Measurements from ENCODE around the gene HOXC10. TPM values are rescaled to one million over a fixed set of nuclear protein-coding genes. Genes with fewer than 3 reads are reported as not detected.

Gene HOXC10
- total and polyA plus RNA-seq, 2 donors (not counting 3 experiments of a cell fraction or from before 2014, with no cell fraction given), result 0.18 TPM; not detected in 1

DNA sequence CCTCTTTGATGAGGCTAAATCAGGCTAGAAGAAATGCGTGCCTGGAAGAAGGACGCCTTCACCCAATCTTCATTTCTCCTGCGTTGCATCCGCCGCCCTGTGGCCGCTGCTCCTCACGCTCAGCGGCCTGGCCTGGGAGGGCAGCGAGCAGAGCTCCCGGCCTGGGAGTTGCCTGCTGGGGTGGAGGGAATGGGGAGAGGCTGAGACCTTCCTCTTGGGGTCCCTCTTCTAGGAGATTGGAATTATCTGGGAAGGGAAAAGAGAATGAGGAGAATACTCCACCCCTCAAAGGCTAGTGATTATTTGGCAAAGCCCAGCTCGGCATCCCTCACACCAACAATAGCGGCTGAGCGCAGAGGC, 32.6 kb upstream of the HOXC10 start:
- Histone ChIP-seq H3K27me3 (ENCODE audit: control insufficient read depth in 2 of 2, insufficient read depth in 2 of 2, low read length in 2 of 2) (peaks cover 93 to 99% of the 10 kb centered on the region in 2 experiments), H3K4me3 (replicated peaks in 1 of 3; ENCODE audit: insufficient read depth in 1 of 3, low read depth in 1 of 3, low read length in 3 of 3) (no peak overlapping the region), H3K9me3 (replicated peaks; ENCODE audit: control insufficient read depth, insufficient read depth, low read length) (no peaks in the 10 kb centered on the region), H3K36me3 (ENCODE audit: control insufficient read depth in 2 of 2, extremely low read depth in 1 of 2, insufficient read depth in 2 of 2, low read length in 2 of 2) (no peaks in the 10 kb centered on the region), H3K9ac (replicated peaks; ENCODE audit: extremely low read depth, insufficient read depth, low read length) (no peak overlapping the region), H4K20me1 (replicated peaks; ENCODE audit: control insufficient read depth, extremely low read depth, insufficient read depth, low read length) (no peaks in the 10 kb centered on the region), H3K9me1 (replicated peaks; ENCODE audit: control insufficient read depth, extremely low read depth, insufficient read depth, low read length) (no peaks in the 10 kb centered on the region), H3K4me1 (ENCODE audit: control insufficient read depth, extremely low read depth, insufficient read depth, low read length) (no peaks in the 10 kb centered on the region), H3K27ac (ENCODE audit: insufficient read depth, low read depth, low read length) (no peak overlapping the region), H3K4me2 (ENCODE audit: insufficient read depth, low read length) (no peak overlapping the region), H2AFZ (ENCODE audit: low read depth, low read length) (no peak overlapping the region), H3K79me2 (ENCODE audit: control insufficient read depth, insufficient read depth, low read length) (no peaks in the 10 kb centered on the region)
- DNase-seq (ENCODE audit: low read depth, low spot score) (no peak), FAIRE-seq (no peak)
- TF ChIP-seq POLR2A (IDR thresholded peaks at IDR 0.05; ENCODE audit: low read depth, low read length) (no peak), JUN (IDR thresholded peaks at IDR 0.05; ENCODE audit: borderline replicate concordance, insufficient read depth, insufficient read length, low read depth) (no peak), EZH2 (IDR thresholded peaks at IDR 0.05; ENCODE audit: borderline replicate concordance, low read depth, low read length, severe bottlenecking) (peak; percentile 66), MYC (IDR thresholded peaks at IDR 0.05; ENCODE audit: low read depth, low read length) (no peak), POLR2AphosphoS5 (IDR thresholded peaks at IDR 0.05; ENCODE audit: insufficient read depth, low read depth, low read length) (no peak)
- dilution Hi-C loops (cut with MboI; ENCODE audit: extremely low pct_ligation_motif_present, low sequenced_read_pairs) (no loop called here), intact Hi-C loops (cut with micrococcal nuclease) (no loop called here)
- BruUV-seq (replicated peaks), result no TSS peak
- ChIA-PET CTCF (interaction anchor here (1.1 to 2.7 kb wide), 3 partner anchors 12 to 256 kb away, joined by 3 to 9 read pairs (median 4); no protein-coding TSS in a partner anchor), POLR2A (no interaction called here)

GRCh38 chr12:53952871-53953734, 31.8 kb upstream of the HOXC10 start:
- Histone ChIP-seq H4K20me1 (replicated peaks; ENCODE audit: control insufficient read depth, extremely low read depth, insufficient read depth, low read length) (no peaks in the 10 kb centered on the region), H3K9me3 (replicated peaks; ENCODE audit: control insufficient read depth, insufficient read depth, low read length) (no peaks in the 10 kb centered on the region), H3K36me3 (ENCODE audit: control insufficient read depth in 2 of 2, extremely low read depth in 1 of 2, insufficient read depth in 2 of 2, low read length in 2 of 2) (no peaks in the 10 kb centered on the region), H3K9me1 (replicated peaks; ENCODE audit: control insufficient read depth, extremely low read depth, insufficient read depth, low read length) (no peaks in the 10 kb centered on the region), H2AFZ (ENCODE audit: low read depth, low read length) (no peak overlapping the region), H3K9ac (replicated peaks; ENCODE audit: extremely low read depth, insufficient read depth, low read length) (no peak overlapping the region), H3K4me3 (replicated peaks in 1 of 3; ENCODE audit: insufficient read depth in 1 of 3, low read depth in 1 of 3, low read length in 3 of 3) (no peak overlapping the region), H3K27ac (ENCODE audit: insufficient read depth, low read depth, low read length) (no peak overlapping the region), H3K79me2 (ENCODE audit: control insufficient read depth, insufficient read depth, low read length) (no peaks in the 10 kb centered on the region), H3K27me3 (ENCODE audit: control insufficient read depth in 2 of 2, insufficient read depth in 2 of 2, low read length in 2 of 2) (peaks cover 92 to 98% of the 10 kb centered on the region in 2 experiments), H3K4me2 (ENCODE audit: insufficient read depth, low read length) (no peak overlapping the region), H3K4me1 (ENCODE audit: control insufficient read depth, extremely low read depth, insufficient read depth, low read length) (no peaks in the 10 kb centered on the region)
- CTCF ChIA-PET, result interaction anchor here (1.3 to 2.7 kb wide), 2 partner anchors 12 to 255 kb away, joined by 4 to 9 read pairs; no protein-coding TSS in a partner anchor
- TF ChIP-seq POLR2AphosphoS5 (IDR thresholded peaks at IDR 0.05; ENCODE audit: insufficient read depth, low read depth, low read length) (no peak), GATA2 (IDR thresholded peaks at IDR 0.05; ENCODE audit: insufficient read depth, insufficient read length, low read depth, low read length) (no peak), EZH2 (IDR thresholded peaks at IDR 0.05; ENCODE audit: borderline replicate concordance, low read depth, low read length, severe bottlenecking) (peak; percentile 68)
- TF ChIP-seq, protein P1, sequence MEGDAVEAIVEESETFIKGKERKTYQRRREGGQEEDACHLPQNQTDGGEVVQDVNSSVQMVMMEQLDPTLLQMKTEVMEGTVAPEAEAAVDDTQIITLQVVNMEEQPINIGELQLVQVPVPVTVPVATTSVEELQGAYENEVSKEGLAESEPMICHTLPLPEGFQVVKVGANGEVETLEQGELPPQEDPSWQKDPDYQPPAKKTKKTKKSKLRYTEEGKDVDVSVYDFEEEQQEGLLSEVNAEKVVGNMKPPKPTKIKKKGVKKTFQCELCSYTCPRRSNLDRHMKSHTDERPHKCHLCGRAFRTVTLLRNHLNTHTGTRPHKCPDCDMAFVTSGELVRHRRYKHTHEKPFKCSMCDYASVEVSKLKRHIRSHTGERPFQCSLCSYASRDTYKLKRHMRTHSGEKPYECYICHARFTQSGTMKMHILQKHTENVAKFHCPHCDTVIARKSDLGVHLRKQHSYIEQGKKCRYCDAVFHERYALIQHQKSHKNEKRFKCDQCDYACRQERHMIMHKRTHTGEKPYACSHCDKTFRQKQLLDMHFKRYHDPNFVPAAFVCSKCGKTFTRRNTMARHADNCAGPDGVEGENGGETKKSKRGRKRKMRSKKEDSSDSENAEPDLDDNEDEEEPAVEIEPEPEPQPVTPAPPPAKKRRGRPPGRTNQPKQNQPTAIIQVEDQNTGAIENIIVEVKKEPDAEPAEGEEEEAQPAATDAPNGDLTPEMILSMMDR (IDR thresholded peaks at IDR 0.05; ENCODE audit: extremely low read depth in 1 of 2, insufficient read depth in 1 of 2, low read depth in 1 of 2, low read length in 2 of 2), result no peak
- BruUV-seq (replicated peaks), result no TSS peak
- no peak for DNase-seq (ENCODE audit: low read depth, low spot score)
- intact Hi-C loops (cut with micrococcal nuclease) (no loop called here), dilution Hi-C loops (cut with MboI; ENCODE audit: extremely low pct_ligation_motif_present, low sequenced_read_pairs) (no loop called here)
- POLR2A ChIA-PET, result no interaction called here
- no peak for FAIRE-seq

Data from endothelial cell of umbilical vein (primary cell).